Mammary epithelial cell (primary cell): ENCODE results near the gene NUP153.

ENCODE experiments used
- CTCF ChIP-seq, 2 donors: IDR thresholded peaks in 1 of 2; conservative IDR thresholded peaks in 1 of 2; 2 replicates each; pipeline ENCODE4 v1.5.1; 2011 to 2012; ENCODE audit warnings: inconsistent platforms in 2 of 2, low read length in 2 of 2, mild to moderate bottlenecking in 2 of 2, control low read depth in 1 of 2, low read depth in 1 of 2; ENCODE audit not compliant: insufficient read depth in 1 of 2; ENCODE audit errors: extremely low read depth in 1 of 2
- EZH2 ChIP-seq: IDR thresholded peaks from 2 replicates; pipeline ENCODE4 v1.6.1; 2012; ENCODE audit warnings: low read length, inconsistent platforms, borderline replicate concordance

- no peak for TF ChIP-seq CTCF (conservative IDR thresholded peaks at IDR 0.05 in 1 of 2, IDR thresholded peaks at IDR 0.05 in 1 of 2; ENCODE audit: extremely low read depth in 1 of 2, insufficient read depth in 1 of 2, low read depth in 1 of 2, low read length in 2 of 2)
- no peak for TF ChIP-seq EZH2
Measured at GRCh38 chr6:17709476-17709875, 2.8 kb upstream of the NUP153 start.
